Stimulated activated CD8-positive, alpha-beta memory T cell treated with anti-CD3 and anti-CD28 coated beads, Interleukin-7, amount 100 ng/mL, for 48 hours (primary cell): ENCODE data around the gene HRH2.

Source experiments
- DNase-seq, 2 donors: peaks; one replicate each; pipeline ENCODE4 v3.0.0-alpha.2; 2020; ENCODE audit warnings: low read depth in 1 of 2; ENCODE audit errors: extremely low read depth in 1 of 2

HRH2 gene

GRCh38 chr5:175690586-175690985 is 32.7 kb downstream of the HRH2 start:
- no peak for DNase-seq

GRCh38 chr5:175691761-175692160 is 33.9 kb downstream of the HRH2 start:
- DNase-seq: no peak

- no peak for DNase-seq
Observed at GRCh38 chr5:175692235-175692995, 34.5 kb downstream of the HRH2 start.

- DNase-seq: no peak
Observed at GRCh38 chr5:175692996-175693710, 35.3 kb downstream of the HRH2 start.

- DNase-seq: no peak
Observed at GRCh38 chr5:175693741-175694140, 35.9 kb downstream of the HRH2 start.

GRCh38 chr5:175694371-175695160 is 36.7 kb downstream of the HRH2 start:
- DNase-seq: no peak

- no peak for DNase-seq
Observed at GRCh38 chr5:175695161-175696126, 37.6 kb downstream of the HRH2 start.

- peak; percentile 55 to 67 for DNase-seq
Observed at GRCh38 chr5:175696139-175696854, 38.4 kb downstream of the HRH2 start.

GRCh38 chr5:175696855-175697198 is 39.0 kb downstream of the HRH2 start:
- DNase-seq: no peak

GRCh38 chr5:175697846-175698245 is 40.0 kb downstream of the HRH2 start:
- no peak for DNase-seq

- DNase-seq: no peak
Observed at GRCh38 chr5:175698401-175699115, 40.7 kb downstream of the HRH2 start.

GRCh38 chr5:175700991-175701390 is 43.1 kb downstream of the HRH2 start:
- DNase-seq: no peak

GRCh38 chr5:175701797-175702196 is 43.9 kb downstream of the HRH2 start:
- no peak for DNase-seq

- no peak for DNase-seq
Observed at GRCh38 chr5:175706499-175706898, 48.6 kb downstream of the HRH2 start.

- no peak for DNase-seq
Observed at GRCh38 chr5:175707751-175708375, 50.0 kb downstream of the HRH2 start.

- no peak for DNase-seq
Observed at GRCh38 chr5:175709276-175709781, 51.5 kb downstream of the HRH2 start.

- no peak for DNase-seq
Observed at GRCh38 chr5:175710326-175710725, 52.5 kb downstream of the HRH2 start.

- DNase-seq: no peak
Observed at GRCh38 chr5:175711031-175711430, 53.2 kb downstream of the HRH2 start.
